Activated CD8-positive, alpha-beta memory T cell treated with anti-CD3 and anti-CD28 coated beads, Interleukin-2, amount 50 U/mL, for 1 hour (primary cell): Measurements from ENCODE around the gene TIAM1.

Source experiments
- DNase-seq: peaks from one replicate; pipeline ENCODE4 v3.0.0-alpha.2; 2020; ENCODE audit errors: extremely low read depth

Gene TIAM1

DNA sequence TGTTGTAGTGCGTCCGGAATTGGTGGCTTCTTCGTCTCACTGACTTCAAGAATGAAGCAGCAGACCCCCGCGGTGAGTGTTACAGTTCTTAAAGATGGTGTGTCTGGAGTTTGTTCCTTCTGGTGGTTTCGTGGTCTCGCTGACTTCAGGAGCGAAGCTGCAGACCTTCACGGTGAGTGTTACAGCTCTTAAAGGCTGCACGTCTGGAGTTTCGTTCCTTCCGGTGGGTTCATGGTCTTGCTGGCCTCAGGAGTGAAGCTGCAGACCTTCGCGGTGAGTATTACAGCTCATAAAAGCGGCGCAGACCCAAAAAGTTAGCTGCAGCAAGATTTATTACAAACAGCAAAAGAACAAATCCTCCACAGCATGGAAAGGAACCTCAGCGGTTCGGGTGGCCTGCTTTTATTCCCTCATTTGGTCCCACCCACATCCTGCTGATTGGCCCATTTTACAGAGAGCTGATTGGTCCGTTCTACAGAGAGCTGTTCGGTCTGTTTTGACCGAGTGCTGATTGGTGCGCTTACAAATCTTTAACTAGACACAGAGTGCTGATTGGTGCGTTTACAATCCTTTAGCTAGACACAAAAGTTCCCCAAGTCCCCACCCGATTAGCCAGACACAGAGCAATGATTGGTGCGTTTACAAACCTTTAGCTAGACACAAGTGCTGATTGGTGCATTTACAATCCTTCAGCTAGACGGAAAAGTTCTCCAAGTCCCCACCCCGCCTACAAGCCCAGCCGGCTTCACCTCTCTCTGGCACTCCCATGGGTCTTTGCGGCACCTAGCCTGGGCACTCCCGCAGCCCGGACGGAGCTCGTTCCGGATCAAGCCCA, 256.2 kb downstream of the TIAM1 start:
- DNase-seq = no peak

DNA sequence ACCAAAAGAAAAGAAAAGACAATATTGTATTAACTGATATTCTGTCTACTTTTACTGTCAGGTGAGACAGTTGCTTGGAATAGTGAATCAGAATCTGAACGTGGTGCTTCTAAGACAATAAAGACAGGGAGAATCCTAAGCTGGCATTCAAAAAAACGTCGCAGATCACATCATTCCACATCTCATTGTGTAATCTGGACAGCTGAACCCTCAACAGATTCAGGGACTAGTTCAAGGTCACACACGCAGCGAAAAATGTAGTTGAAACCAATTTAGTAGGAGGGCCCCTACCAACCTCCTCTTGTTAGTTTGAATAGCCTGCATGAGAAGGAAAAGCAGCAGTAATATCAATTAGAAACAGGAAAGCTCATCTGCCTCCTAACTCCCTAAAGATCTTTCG, 259.4 kb downstream of the TIAM1 start:
- no peak for DNase-seq

DNA sequence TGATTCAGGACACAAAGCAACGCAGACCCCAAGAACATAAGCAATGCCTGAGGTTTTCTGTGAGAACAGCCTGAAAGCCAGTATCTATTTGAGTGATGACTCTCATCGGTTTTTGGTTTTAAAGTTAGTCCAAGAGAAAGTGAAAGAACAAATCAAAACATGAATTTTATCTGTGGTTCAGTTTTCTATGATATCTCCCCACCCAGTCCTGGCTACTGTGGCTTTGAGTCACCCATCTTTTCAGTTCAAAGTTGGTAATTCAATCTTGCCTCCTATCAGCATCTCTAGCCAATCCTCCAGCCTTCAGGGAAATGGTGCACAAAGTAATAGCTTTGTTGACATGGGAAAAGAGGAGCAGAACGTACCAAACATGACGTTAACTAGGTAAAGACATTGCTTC, 265.3 kb downstream of the TIAM1 start:
- DNase-seq = no peak

DNA sequence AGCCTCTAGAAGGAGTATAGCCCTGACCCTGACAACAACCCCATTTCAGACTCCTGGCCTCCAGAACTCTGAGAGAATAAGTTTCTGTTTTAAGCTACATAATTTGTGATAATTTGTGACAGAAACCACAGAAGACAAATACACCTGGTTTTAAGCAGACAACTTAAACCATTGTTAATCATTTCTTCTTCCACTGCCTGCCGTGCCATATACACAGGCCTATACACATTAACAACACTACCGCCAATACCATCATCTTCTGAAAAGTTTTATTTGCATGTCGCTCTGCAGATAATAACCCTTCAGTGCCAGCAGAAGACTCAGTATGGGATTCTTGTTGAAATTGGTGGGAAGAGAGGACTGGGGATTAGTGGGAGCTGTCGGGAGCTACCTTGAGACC, 265.8 kb downstream of the TIAM1 start:
- no peak for DNase-seq

DNA sequence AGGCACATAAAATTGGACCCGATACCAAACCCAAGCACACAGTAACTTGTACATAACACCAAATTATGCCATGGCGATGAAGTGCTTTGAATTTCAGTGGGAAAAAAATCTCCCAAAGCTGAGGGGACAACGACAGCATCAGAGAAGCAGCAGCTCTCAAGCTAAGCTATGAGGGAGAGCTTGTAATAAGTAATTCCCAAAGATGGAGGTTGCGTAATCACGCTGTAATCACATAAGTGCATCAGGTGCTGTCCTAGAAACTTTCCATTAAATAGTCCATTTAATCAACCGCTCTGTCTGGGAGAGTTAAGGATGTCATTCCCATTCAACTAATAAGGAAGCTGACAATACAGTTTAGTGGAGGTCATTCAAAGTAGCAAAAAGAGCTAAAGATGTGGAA, 268.2 kb downstream of the TIAM1 start:
- DNase-seq = no peak

DNA sequence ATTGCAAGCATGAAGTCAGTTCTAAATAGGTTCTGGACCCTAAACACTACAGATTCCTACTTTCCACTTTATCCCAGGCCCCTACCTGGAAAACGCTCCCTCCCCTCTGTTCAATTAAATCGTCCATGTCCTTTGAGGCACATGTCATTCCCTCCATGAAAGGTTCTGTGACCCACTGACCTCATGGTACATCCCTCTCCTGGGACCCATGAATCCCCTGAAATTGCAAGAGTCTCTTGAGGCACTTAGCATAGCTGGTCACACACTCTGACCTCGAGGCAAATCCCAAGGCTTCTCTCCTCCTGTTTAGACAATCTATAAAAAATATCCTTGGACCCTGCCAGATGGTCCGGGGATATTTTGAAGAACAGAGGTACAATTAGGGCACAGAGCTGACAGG, 271.5 kb downstream of the TIAM1 start:
- DNase-seq = no peak
